Kidney (tissue), 14 donors: ENCODE measurements around the gene JUNB. TPM values are rescaled to one million over a fixed set of nuclear protein-coding genes. Genes with fewer than 3 reads are reported as not detected.
A peak's percentile ranks its signal among the peaks of the same experiment; 100 is the strongest.

Experiments used
- DNase-seq, 5 donors: peaks; one replicate each; pipeline ENCODE4 v3.0.0-alpha.2; 2013 to 2020
- FAIRE-seq: peaks from 2 replicates; lab custom pipeline; 2012; peaks lifted over from hg19 to GRCh38; lab: Jason Lieb, UNC
- H3K27ac ChIP-seq, 2 donors: one replicate each; pipeline ENCODE4 v1.7.0; 2013; ENCODE audit warnings: low read depth in 2 of 2, low read length in 2 of 2, inconsistent platforms in 1 of 2
- H3K27me3 ChIP-seq: one replicate; pipeline ENCODE4 v1.7.1; 2013; ENCODE audit warnings: low read length, inconsistent platforms; ENCODE audit not compliant: control insufficient read depth, insufficient read depth
- H3K36me3 ChIP-seq, 3 donors: one replicate each; pipeline versions ENCODE4 v1.7.0 to v1.7.1; 2013; ENCODE audit warnings: low read length in 3 of 3, control low read depth in 1 of 3, inconsistent platforms in 1 of 3; ENCODE audit not compliant: insufficient read depth in 3 of 3, control insufficient read depth in 2 of 3
- H3K4me1 ChIP-seq, 3 donors: one replicate each; pipeline versions ENCODE4 v1.7.0 to v1.7.1; 2013; ENCODE audit warnings: low read length in 3 of 3, inconsistent platforms in 1 of 3, low read depth in 1 of 3; ENCODE audit not compliant: control insufficient read depth in 2 of 3, insufficient read depth in 2 of 3
- H3K4me3 ChIP-seq, 3 donors: one replicate each; pipeline versions ENCODE4 v1.7.0 to v1.8.1; 2013; ENCODE audit warnings: low read length in 3 of 3, control low read depth in 1 of 3, inconsistent platforms in 1 of 3
- H3K9ac ChIP-seq, 3 donors: one replicate each; pipeline versions ENCODE4 v1.7.0 to v1.7.1; 2013; ENCODE audit warnings: low read length in 3 of 3, control low read depth in 1 of 3, inconsistent platforms in 1 of 3
- H3K9me3 ChIP-seq, 3 donors: one replicate each; pipeline versions ENCODE4 v1.7.0 to v1.7.1; 2013; ENCODE audit warnings: low read length in 3 of 3, control low read depth in 1 of 3, inconsistent platforms in 1 of 3; ENCODE audit not compliant: control insufficient read depth in 2 of 3, insufficient read depth in 1 of 3
- CTCF ChIP-seq: IDR thresholded peaks from 3 replicates; pipeline ENCODE4 v1.5.1; 2012; ENCODE audit warnings: mild to moderate bottlenecking, moderate library complexity, borderline replicate concordance; ENCODE audit not compliant: insufficient read depth; ENCODE audit errors: extremely low read depth
- intact Hi-C: fragments of 100-400 bp; cut with DNase I; formaldehyde crosslinking; loops from one replicate; pipeline ENCODE4 v1.11.1; 2022
- polyA plus RNA-seq: library from polyadenylated mRNA; stranded (reverse); fragments of 350-450 nt; fragmentation: Illumina TruSeq; extraction: RNeasy Lipid Tissue Mini Kit (QIAGEN cat#74804); gene quantifications from one replicate; pipeline ENCODE4 v1.2.3, GENCODE V29; 2014; ENCODE audit warnings: low read depth, low replicate concordance; ENCODE audit not compliant: insufficient read depth
- total RNA-seq: library from RNA; stranded (reverse); fragmentation: NEBNext Ultra II Directional; extraction: Animal tissue kit (Norgen Biotek cat#: 25700); gene quantifications from one replicate; pipeline ENCODE4 v1.2.1, GENCODE V29; 2021
- donor health status: control.
- donor health status: control.
- donor health status: control.
- donor health status: control.
- donor health status: control.
- donor health status: DM: yes; HTN: yes; CAD: no.
- donor health status: Normal renal cell carcinoma (clear cell type).

Gene JUNB
- total and polyA plus RNA-seq, 2 donors from 2014 or later = 128 to 142 TPM

- Histone ChIP-seq H3K27me3 (peaks cover 45% of the 10 kb centered on the region), H3K9ac (no peak within 1 kb of the TSS), H3K4me1 (peaks cover 0 to 2% (median 0%) of the 10 kb centered on the region in 3 donors), H3K9me3 (no peaks in the 10 kb centered on the region), H3K36me3 (no peaks in the 10 kb centered on the region), H3K27ac (no peak within 1 kb of the TSS), H3K4me3 (no peak within 1 kb of the TSS)
- FAIRE-seq (no peak), DNase-seq (peak in 3 of 5 donors; percentile 17 to 64 (median 51))
- intact Hi-C loops = no loop called here
- TF ChIP-seq CTCF = peak; percentile 42
Measured at GRCh38 chr19:12838182-12838885, 47.0 kb downstream of the JUNB start, which contains the start of gene MAST1. Gene MAST1, plus strand, starts transcription at chr19:12838515. Its CDS starts 58 bp downstream, at chr19:12838573.

- Histone ChIP-seq H3K9me3 (no peaks in the 10 kb centered on the region), H3K36me3 (no peaks in the 10 kb centered on the region), H3K27me3 (peaks cover 44% of the 10 kb centered on the region), H3K4me1 (peaks cover 0 to 2% (median 0%) of the 10 kb centered on the region in 3 donors), H3K27ac (no peak overlapping the region), H3K4me3 (no peak overlapping the region), H3K9ac (no peak overlapping the region)
- DNase-seq = peak in 1 of 5 donors; percentile 47
- FAIRE-seq = no peak
- TF ChIP-seq CTCF = no peak
- intact Hi-C loops = no loop called here
Measured at GRCh38 chr19:12838886-12839756, 47.8 kb downstream of the JUNB start.

GRCh38 chr19:12840091-12841079, 49.1 kb downstream of the JUNB start:
- Histone ChIP-seq H3K27ac (no peak overlapping the region), H3K36me3 (no peaks in the 10 kb centered on the region), H3K9me3 (no peaks in the 10 kb centered on the region), H3K9ac (no peak overlapping the region), H3K4me3 (no peak overlapping the region), H3K27me3 (peaks cover 34% of the 10 kb centered on the region), H3K4me1 (peaks cover 0 to 2% (median 0%) of the 10 kb centered on the region in 3 donors)
- intact Hi-C loops = loop anchor here (5.0 kb wide), 1 partner anchor 78 kb away; no protein-coding TSS in a partner anchor
- FAIRE-seq = no peak
- TF ChIP-seq CTCF = no peak
- DNase-seq = peak; percentile 77 to 94 (median 85)
